ENCODE results near the gene CHN2.
"Not testable (repeated sequence)": the region's sequence is repeated elsewhere in the genome, so short reads cannot be mapped to it uniquely, and the experiment has no call there.

GRCh38 chr7:29263601-29264207 is 69.1 kb downstream of the CHN2 start:
- TF ChIP-seq CTCF (IDR thresholded peaks at IDR 0.05); ZFX (IDR thresholded peaks at IDR 0.05; ENCODE audit: borderline replicate concordance): not testable (repeated sequence)

Data from 22Rv1 (cell line).